Parathyroid adenoma (tissue), 2 donors: ENCODE data around the gene BFSP2.
A peak's percentile ranks its signal among the peaks of the same experiment; 100 is the strongest.

ENCODE experiments used
- H2AFZ ChIP-seq: fragments of 300-600 bp; sonication (generic); one replicate; pipeline ENCODE4 v1.7.0; 2017; ENCODE audit warnings: antibody characterized with exemption, mild to moderate bottlenecking
- H3K27ac ChIP-seq: fragments of 300-600 bp; sonication (generic); one replicate; pipeline ENCODE4 v1.7.0; 2017
- H3K27me3 ChIP-seq: fragments of 300-600 bp; sonication (generic); one replicate; pipeline ENCODE4 v1.7.0; 2017; ENCODE audit warnings: low read length; ENCODE audit not compliant: control insufficient read depth, insufficient read depth
- H3K36me3 ChIP-seq: fragments of 300-600 bp; sonication (generic); one replicate; pipeline ENCODE4 v1.7.0; 2017; ENCODE audit warnings: low read length; ENCODE audit not compliant: control insufficient read depth, insufficient read depth
- H3K4me1 ChIP-seq: fragments of 300-600 bp; sonication (generic); one replicate; pipeline ENCODE4 v1.7.0; 2017; ENCODE audit warnings: control low read depth
- H3K4me2 ChIP-seq: fragments of 300-600 bp; sonication (generic); one replicate; pipeline ENCODE4 v1.7.0; 2017; ENCODE audit warnings: low read length
- H3K4me3 ChIP-seq: fragments of 300-600 bp; sonication (generic); one replicate; pipeline ENCODE4 v1.7.0; 2017; ENCODE audit warnings: low read depth, low read length
- H3K79me2 ChIP-seq: fragments of 300-600 bp; sonication (generic); one replicate; pipeline ENCODE4 v1.7.0; 2017; ENCODE audit warnings: control low read depth
- H3K9ac ChIP-seq: fragments of 300-600 bp; sonication (generic); one replicate; pipeline ENCODE4 v1.7.0; 2017; ENCODE audit warnings: mild to moderate bottlenecking
- H3K9me3 ChIP-seq: fragments of 300-600 bp; sonication (generic); one replicate; pipeline ENCODE4 v1.7.0; 2017; ENCODE audit warnings: low read length; ENCODE audit not compliant: control insufficient read depth
- TF ChIP-seq, protein P1 (sequence below): fragments of 300-600 bp; sonication (generic); IDR thresholded peaks from one replicate; pipeline ENCODE4 v1.7.0; 2017; ENCODE audit warnings: antibody characterized with exemption, mild to moderate bottlenecking
- donor health status: primary hyperparathyroidism.

BFSP2 gene

DNA sequence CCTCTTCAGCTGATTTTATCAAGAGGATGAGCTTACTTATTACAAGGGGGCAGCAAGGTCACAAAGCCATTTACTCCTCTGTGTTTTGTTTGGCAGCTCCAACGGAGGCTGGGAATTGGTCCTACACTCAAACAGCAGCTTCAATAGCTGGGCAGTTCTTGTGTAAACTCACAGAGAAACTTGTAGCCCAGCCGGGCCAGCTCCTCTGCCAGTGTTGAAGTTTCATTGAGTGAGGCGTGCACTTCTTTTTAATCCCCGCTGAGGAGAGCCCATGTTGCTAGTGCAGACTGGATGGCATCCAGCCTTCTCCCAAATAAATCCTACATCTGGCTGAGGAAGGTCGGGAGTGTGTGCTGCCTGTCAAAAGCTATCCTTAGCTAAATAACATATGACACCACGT, 59.5 kb downstream of the BFSP2 start:
- Histone ChIP-seq H3K4me2 (peak overlapping the region; percentile 13), H3K36me3 (no peaks in the 10 kb centered on the region), H3K79me2 (no peaks in the 10 kb centered on the region), H3K9ac (no peak overlapping the region), H3K4me3 (no peak overlapping the region), H3K9me3 (no peaks in the 10 kb centered on the region), H3K27me3 (no peaks in the 10 kb centered on the region), H2AFZ (peak overlapping the region; percentile 62), H3K27ac (peak overlapping the region; percentile 68), H3K4me1 (peaks cover 40% of the 10 kb centered on the region)
- TF ChIP-seq, protein P1, sequence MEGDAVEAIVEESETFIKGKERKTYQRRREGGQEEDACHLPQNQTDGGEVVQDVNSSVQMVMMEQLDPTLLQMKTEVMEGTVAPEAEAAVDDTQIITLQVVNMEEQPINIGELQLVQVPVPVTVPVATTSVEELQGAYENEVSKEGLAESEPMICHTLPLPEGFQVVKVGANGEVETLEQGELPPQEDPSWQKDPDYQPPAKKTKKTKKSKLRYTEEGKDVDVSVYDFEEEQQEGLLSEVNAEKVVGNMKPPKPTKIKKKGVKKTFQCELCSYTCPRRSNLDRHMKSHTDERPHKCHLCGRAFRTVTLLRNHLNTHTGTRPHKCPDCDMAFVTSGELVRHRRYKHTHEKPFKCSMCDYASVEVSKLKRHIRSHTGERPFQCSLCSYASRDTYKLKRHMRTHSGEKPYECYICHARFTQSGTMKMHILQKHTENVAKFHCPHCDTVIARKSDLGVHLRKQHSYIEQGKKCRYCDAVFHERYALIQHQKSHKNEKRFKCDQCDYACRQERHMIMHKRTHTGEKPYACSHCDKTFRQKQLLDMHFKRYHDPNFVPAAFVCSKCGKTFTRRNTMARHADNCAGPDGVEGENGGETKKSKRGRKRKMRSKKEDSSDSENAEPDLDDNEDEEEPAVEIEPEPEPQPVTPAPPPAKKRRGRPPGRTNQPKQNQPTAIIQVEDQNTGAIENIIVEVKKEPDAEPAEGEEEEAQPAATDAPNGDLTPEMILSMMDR, result no peak

DNA sequence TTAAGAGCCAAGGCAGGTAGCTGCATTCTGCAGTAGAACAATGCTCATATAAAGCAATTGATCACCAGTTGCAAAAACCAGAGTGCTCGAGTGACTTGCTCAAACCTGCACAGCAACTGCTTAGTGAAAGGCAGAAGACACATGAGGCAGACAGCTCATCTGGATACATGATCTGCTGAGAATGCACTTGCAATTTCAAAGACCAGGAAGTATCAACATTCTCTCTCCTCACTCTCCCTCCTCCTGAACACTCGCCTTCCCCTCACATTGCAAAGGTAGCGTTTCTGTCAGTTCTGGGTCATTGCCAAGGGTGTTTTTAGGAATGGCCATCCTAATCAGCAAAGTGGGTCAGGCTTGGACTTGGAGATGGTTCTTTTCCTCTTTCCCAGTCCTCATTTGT, 61.0 kb downstream of the BFSP2 start:
- Histone ChIP-seq H3K4me1 (peaks cover 43% of the 10 kb centered on the region), H3K4me2 (peak overlapping the region; percentile 27), H3K9ac (no peak overlapping the region), H2AFZ (peak overlapping the region; percentile 48), H3K27me3 (no peaks in the 10 kb centered on the region), H3K36me3 (no peaks in the 10 kb centered on the region), H3K27ac (peak overlapping the region; percentile 68), H3K79me2 (no peaks in the 10 kb centered on the region), H3K9me3 (no peaks in the 10 kb centered on the region), H3K4me3 (peak overlapping the region; percentile 6)
- TF ChIP-seq, protein P1, result no peak

DNA sequence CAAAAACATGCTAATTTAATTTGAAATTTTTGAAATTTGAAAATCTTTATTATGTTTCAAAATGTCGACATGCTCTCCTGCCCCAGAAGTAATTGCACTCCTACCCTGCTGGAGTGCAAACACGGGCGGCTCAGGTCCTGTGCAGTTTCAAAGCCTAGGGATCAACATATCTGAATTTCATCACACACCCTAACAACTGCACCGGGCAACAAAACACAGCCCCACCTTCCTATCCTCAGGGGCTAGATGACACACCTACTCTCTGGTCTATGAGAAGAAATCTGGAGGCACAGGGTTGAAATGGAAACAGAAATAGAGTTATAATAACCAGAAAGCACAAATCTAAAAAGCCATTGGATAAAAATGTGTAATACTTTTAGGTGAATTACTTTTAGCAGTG, 61.4 kb downstream of the BFSP2 start:
- Histone ChIP-seq H3K4me2 (peak overlapping the region; percentile 27), H3K27ac (peak overlapping the region; percentile 68), H3K9me3 (no peaks in the 10 kb centered on the region), H3K79me2 (no peaks in the 10 kb centered on the region), H3K9ac (no peak overlapping the region), H2AFZ (peak overlapping the region; percentile 48), H3K4me3 (peak overlapping the region; percentile 6), H3K4me1 (peaks cover 43% of the 10 kb centered on the region), H3K36me3 (no peaks in the 10 kb centered on the region), H3K27me3 (no peaks in the 10 kb centered on the region)
- TF ChIP-seq, protein P1, result no peak

DNA sequence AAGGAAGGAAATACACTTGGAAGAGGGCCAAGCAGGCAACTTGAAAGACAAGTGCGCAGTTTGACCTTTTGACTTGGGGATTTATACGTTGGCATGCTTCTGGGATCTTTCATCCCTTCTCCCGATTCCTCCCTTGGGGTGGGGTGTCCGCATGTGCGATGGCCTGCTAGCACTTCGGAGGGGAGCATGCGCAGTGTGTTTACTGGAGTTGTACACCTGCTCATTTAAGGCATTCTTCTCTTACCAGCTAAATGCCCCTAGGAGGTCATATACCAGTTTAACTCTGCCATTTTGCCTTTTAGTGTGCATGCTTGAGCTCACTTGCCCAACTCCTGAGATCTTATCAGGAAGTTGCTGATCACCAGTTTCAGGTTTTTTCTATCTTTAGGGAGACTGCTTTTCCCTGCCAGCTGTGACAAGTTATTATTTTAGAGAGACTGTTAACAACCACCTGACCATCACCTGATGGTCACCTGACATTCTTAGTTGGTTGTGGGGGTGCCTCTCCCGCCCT, 63.5 kb downstream of the BFSP2 start:
- Histone ChIP-seq H3K27ac (peak overlapping the region; percentile 68), H3K27me3 (no peaks in the 10 kb centered on the region), H3K79me2 (no peaks in the 10 kb centered on the region), H3K9ac (no peak overlapping the region), H2AFZ (peak overlapping the region; percentile 73), H3K9me3 (no peaks in the 10 kb centered on the region), H3K36me3 (no peaks in the 10 kb centered on the region), H3K4me1 (peaks cover 48% of the 10 kb centered on the region), H3K4me2 (peak overlapping the region; percentile 60), H3K4me3 (no peak overlapping the region)
- TF ChIP-seq, protein P1, result no peak

DNA sequence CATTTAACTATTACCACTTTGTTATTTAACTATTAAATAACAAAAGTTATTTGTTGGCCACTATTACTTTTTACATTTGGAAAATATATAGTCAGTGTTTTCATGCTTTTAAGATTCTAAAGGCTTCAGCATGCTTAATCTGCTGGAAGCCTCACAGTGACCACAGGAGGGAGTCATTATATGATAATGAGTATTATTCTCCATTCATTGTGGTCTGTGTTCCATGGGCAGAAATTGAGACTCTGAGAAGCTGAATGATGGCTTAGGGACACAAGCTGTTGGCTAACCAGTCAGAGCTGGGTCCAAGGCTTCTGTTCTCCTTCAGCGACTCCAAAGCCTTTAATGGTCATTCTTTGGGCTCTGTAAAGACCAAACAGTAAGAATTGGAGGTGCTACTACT, 64.7 kb downstream of the BFSP2 start:
- Histone ChIP-seq H3K79me2 (no peaks in the 10 kb centered on the region), H3K4me1 (peaks cover 43% of the 10 kb centered on the region), H3K4me3 (no peak overlapping the region), H2AFZ (no peak overlapping the region), H3K9ac (no peak overlapping the region), H3K36me3 (no peaks in the 10 kb centered on the region), H3K4me2 (no peak overlapping the region), H3K9me3 (no peaks in the 10 kb centered on the region), H3K27ac (no peak overlapping the region), H3K27me3 (no peaks in the 10 kb centered on the region)
- TF ChIP-seq, protein P1, result peak; percentile 22
